NT2/D1 (cell line): Measurements from ENCODE around the gene PIP5KL1.

Experiments
- SUZ12 ChIP-seq: IDR thresholded peaks from 2 replicates; pipeline ENCODE4 v1.6.1; 2011; ENCODE audit not compliant: insufficient read length, insufficient read depth; ENCODE audit errors: extremely low read depth
- ZNF274 ChIP-seq: IDR thresholded peaks from 2 replicates; pipeline ENCODE4 v1.6.1; 2011; ENCODE audit warnings: mild to moderate bottlenecking, low read depth, low read length

- TF ChIP-seq SUZ12 (no peak), ZNF274 (no peak)
Observed at GRCh38 chr9:127924736-127925444, 5.7 kb downstream of the PIP5KL1 start.
